B cell (primary cell): ENCODE data around the gene COL19A1. TPM values are rescaled to one million over a fixed set of nuclear protein-coding genes. Genes with fewer than 3 reads are reported as not detected.

ENCODE experiments used
- ATAC-seq: fragments of 200-7000 bp; cut with Tn5 transposase; one replicate; pipeline ENCODE4 v1.10.0; 2021; ENCODE audit warnings: low read depth, mild to moderate bottlenecking, moderate number of reproducible peaks, moderate library complexity
- CTCF ChIA-PET: fragments of 350-600 bp; sonication (Branson Sonifier 250); formaldehyde crosslinking; loops from one replicate; lab custom pipeline; 2021; ENCODE audit warnings: antibody characterized with exemption, inconsistent platforms; lab: Charles Lee
- POLR2A ChIA-PET: fragments of 350-600 bp; sonication (Branson Sonifier 250); formaldehyde crosslinking; loops from one replicate; lab custom pipeline; 2021; ENCODE audit warnings: antibody characterized with exemption; lab: Charles Lee
- DNase-seq: peaks from one replicate; pipeline ENCODE4 v3.0.0; 2013
- H2AFZ ChIP-seq: 2 replicates; pipeline ENCODE4 v1.6.1; 2012; ENCODE audit warnings: mild to moderate bottlenecking, low read depth, low read length; ENCODE audit not compliant: insufficient read depth, poor library complexity, severe bottlenecking
- H3K27ac ChIP-seq, 2 donors: 1 replicate in 1 of 2; 2 replicates in 1 of 2; pipeline ENCODE4 v1.5.1; 2012 to 2013; ENCODE audit warnings: low read length in 2 of 2, mild to moderate bottlenecking in 2 of 2, moderate library complexity in 1 of 2
- H3K27me3 ChIP-seq, 4 experiments: fragments of 200-600 bp in 1 of 4; sonication (generic) in 1 of 4; replicated peaks in 1 of 4; 1 replicate in 2 of 4; 2 replicates in 2 of 4; pipeline versions ENCODE4 v1.6.1 to v1.7.0; 2013 to 2016; ENCODE audit warnings: low read length in 3 of 4, mild to moderate bottlenecking in 2 of 4, mixed read lengths in 1 of 4, moderate library complexity in 1 of 4; ENCODE audit not compliant: insufficient read depth in 4 of 4, control insufficient read depth in 3 of 4; ENCODE audit errors: control extremely low read depth in 1 of 4
- H3K36me3 ChIP-seq, 2 experiments: replicated peaks in 1 of 2; 1 replicate in 1 of 2; 2 replicates in 1 of 2; pipeline versions ENCODE4 v1.6.1 to v1.7.1; 2013; ENCODE audit warnings: low read length in 1 of 2; ENCODE audit not compliant: insufficient read depth in 2 of 2, control insufficient read depth in 1 of 2; ENCODE audit errors: control extremely low read depth in 1 of 2, extremely low read depth in 1 of 2
- H3K4me1 ChIP-seq, 2 donors: fragments of 200-600 bp in 1 of 2; sonication (generic) in 1 of 2; 1 replicate in 1 of 2; 2 replicates in 1 of 2; pipeline versions ENCODE4 v1.5.1 to v1.6.1; 2013 to 2017; ENCODE audit warnings: low read length in 2 of 2; ENCODE audit not compliant: control insufficient read depth in 2 of 2, insufficient read depth in 2 of 2
- H3K4me2 ChIP-seq: replicated peaks from 2 replicates; pipeline ENCODE3; 2012; ENCODE audit warnings: mild to moderate bottlenecking, low read depth, low read length; ENCODE audit not compliant: poor library complexity, severe bottlenecking
- H3K4me3 ChIP-seq, 5 experiments: fragments of 200-600 bp in 1 of 5; sonication (generic) in 1 of 5; 1 replicate in 3 of 5; 2 replicates in 2 of 5; pipeline versions ENCODE4 v1.5.1 to v1.7.0; 2011 to 2016; ENCODE audit warnings: low read length in 4 of 5, mild to moderate bottlenecking in 4 of 5, low read depth in 2 of 5, control low read depth in 1 of 5, moderate library complexity in 1 of 5; ENCODE audit not compliant: insufficient read depth in 1 of 5; ENCODE audit errors: control extremely low read depth in 1 of 5, extremely low read depth in 1 of 5
- H3K79me2 ChIP-seq: fragments of 200-600 bp; sonication (generic); one replicate; pipeline ENCODE4 v1.6.0; 2016; ENCODE audit warnings: low read length; ENCODE audit not compliant: control insufficient read depth, insufficient read depth
- H3K9ac ChIP-seq: fragments of 200-600 bp; sonication (generic); 2 replicates; pipeline ENCODE4 v1.6.1; 2017; ENCODE audit warnings: mild to moderate bottlenecking, low read length, moderate library complexity
- H3K9me3 ChIP-seq, 3 donors: one replicate each; pipeline versions ENCODE4 v1.6.1 to v1.7.1; 2013; ENCODE audit warnings: low read length in 2 of 3; ENCODE audit not compliant: control insufficient read depth in 2 of 3, insufficient read depth in 1 of 3; ENCODE audit errors: control extremely low read depth in 1 of 3
- H4K20me1 ChIP-seq: 2 replicates; pipeline ENCODE4 v1.6.0; 2012; ENCODE audit warnings: mild to moderate bottlenecking, low read length; ENCODE audit not compliant: insufficient read depth, control insufficient read depth, poor library complexity, severe bottlenecking
- H3K27ac Mint-ChIP-seq: one replicate; pipeline ENCODE4 v1.8.0; 2021; ENCODE audit warnings: mixed read lengths
- H3K27me3 Mint-ChIP-seq: one replicate; pipeline ENCODE4 v1.8.0; 2021; ENCODE audit warnings: mixed read lengths
- H3K4me1 Mint-ChIP-seq: one replicate; pipeline ENCODE4 v1.8.0; 2021; ENCODE audit warnings: mixed read lengths
- H3K4me3 Mint-ChIP-seq: one replicate; pipeline ENCODE4 v1.8.0; 2021; ENCODE audit warnings: mixed read lengths
- H3K9me3 Mint-ChIP-seq: one replicate; pipeline ENCODE4 v1.8.0; 2022; ENCODE audit warnings: mixed read lengths; ENCODE audit not compliant: insufficient read depth
- EZH2 ChIP-seq: IDR thresholded peaks from 2 replicates; pipeline ENCODE4 v1.6.1; 2012; ENCODE audit warnings: borderline replicate concordance, low read depth, mild to moderate bottlenecking, moderate library complexity, low read length; ENCODE audit not compliant: insufficient read depth, poor library complexity, severe bottlenecking
- WGBS: methylation state at CpG from one replicate; pipeline ENCODE4 v1.1.5; 2013; ENCODE audit warnings: missing lambda C conversion rate; ENCODE audit not compliant: insufficient coverage; 5-methylcytosine and 5-hydroxymethylcytosine counted together
- intact Hi-C: fragments of 100-400 bp; cut with micrococcal nuclease; formaldehyde crosslinking; loops from one replicate; pipeline ENCODE4 v1.10.0; 2022
- polyA plus RNA-seq: library from polyadenylated mRNA; depleted of rRNA; stranded (reverse); fragments of >200 nt; gene quantifications from 2 replicates; pipeline ENCODE4 v1.2.3, GENCODE V29; 2012
- total RNA-seq, 2 donors: library from RNA; stranded (reverse); fragments of 120-200 nt in 1 of 2; gene quantifications; 1 replicate in 1 of 2; 2 replicates in 1 of 2; pipeline versions ENCODE4 v1.2.3 to v1.2.4, GENCODE V29; 2013 to 2022
- TF ChIP-seq, protein P1 (sequence below): fragments of 200-600 bp; IDR thresholded peaks from one replicate; pipeline ENCODE4 v1.8.0; 2022; ENCODE audit warnings: antibody characterized with exemption, mild to moderate bottlenecking

Gene COL19A1
- total and polyA plus RNA-seq, 2 donors (not counting 1 experiment from before 2014, with no cell fraction given), result 14.6 to 61.4 TPM

DNA sequence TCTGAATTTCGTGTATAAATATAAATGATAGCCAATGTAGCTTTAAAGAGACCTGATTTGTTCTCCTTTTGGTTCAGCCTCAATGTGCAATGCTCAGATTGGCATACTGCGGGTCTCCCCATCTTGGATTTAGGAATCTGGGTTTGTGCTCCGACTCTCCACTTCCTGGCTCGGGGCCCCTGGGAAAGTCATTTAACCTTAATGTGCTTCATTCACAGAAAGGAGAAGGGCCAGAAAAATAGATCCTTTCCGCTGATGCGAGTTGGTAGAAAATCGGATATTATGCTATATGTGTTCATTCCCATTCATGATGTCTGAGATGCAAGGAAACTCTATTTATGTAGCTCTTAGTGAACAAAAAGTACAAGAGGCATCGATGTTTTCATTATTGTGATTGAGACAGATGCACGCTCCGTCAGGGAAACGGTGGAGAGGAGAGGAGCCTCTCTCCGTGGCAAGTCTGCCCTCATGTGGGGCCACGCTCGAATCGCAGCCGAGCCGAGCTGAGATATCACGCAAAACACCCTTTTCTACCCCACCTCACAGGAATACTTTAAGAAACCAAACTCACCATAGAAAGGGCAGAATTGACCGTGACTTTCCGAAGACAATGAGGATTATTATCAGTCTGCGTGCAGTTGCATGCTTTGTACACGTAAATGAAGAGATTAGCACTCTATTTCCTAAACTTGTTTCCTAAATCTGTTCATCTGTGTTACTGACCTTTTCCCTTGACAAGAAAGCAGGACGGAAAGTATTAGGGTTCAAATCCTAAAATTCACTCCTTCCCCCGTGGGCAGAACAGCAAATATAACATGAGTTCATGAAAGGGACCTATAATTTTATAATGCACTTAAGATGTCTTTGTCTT, 300.0 kb downstream of the COL19A1 start:
- DNase-seq (peak; percentile 37), ATAC-seq (peak; percentile 31)
- Histone ChIP-seq H3K27ac (no peak overlapping the region), H3K4me2 (no peak overlapping the region), H3K36me3 (peaks cover 3 to 42% of the 10 kb centered on the region in 2 experiments), H3K9ac (no peak overlapping the region), H3K4me3 (no peak overlapping the region), H4K20me1 (no peaks in the 10 kb centered on the region), H3K9me3 (no peaks in the 10 kb centered on the region), H3K4me1 (no peaks in the 10 kb centered on the region), H2AFZ (no peak overlapping the region), H3K27me3 (no peaks in the 10 kb centered on the region), H3K79me2 (no peaks in the 10 kb centered on the region)
- POLR2A ChIA-PET, result no interaction called here
- H3K4me1 Mint-ChIP-seq, result no peaks in the 10 kb centered on the region
- CTCF ChIA-PET, result interaction anchor here (0.6 to 1.5 kb wide), 6 partner anchors 9 to 446 kb away, joined by 3 to 6 read pairs (median 3); no protein-coding TSS in a partner anchor
- H3K27ac Mint-ChIP-seq, result no peak overlapping the region
- WGBS, result 15% methylated on average over 19 of the region's 24 CpGs
- no peak overlapping the region for H3K4me3 Mint-ChIP-seq
- no peaks in the 10 kb centered on the region for H3K27me3 Mint-ChIP-seq
- H3K9me3 Mint-ChIP-seq, result no peaks in the 10 kb centered on the region
- no peak for TF ChIP-seq EZH2
- TF ChIP-seq, protein P1, sequence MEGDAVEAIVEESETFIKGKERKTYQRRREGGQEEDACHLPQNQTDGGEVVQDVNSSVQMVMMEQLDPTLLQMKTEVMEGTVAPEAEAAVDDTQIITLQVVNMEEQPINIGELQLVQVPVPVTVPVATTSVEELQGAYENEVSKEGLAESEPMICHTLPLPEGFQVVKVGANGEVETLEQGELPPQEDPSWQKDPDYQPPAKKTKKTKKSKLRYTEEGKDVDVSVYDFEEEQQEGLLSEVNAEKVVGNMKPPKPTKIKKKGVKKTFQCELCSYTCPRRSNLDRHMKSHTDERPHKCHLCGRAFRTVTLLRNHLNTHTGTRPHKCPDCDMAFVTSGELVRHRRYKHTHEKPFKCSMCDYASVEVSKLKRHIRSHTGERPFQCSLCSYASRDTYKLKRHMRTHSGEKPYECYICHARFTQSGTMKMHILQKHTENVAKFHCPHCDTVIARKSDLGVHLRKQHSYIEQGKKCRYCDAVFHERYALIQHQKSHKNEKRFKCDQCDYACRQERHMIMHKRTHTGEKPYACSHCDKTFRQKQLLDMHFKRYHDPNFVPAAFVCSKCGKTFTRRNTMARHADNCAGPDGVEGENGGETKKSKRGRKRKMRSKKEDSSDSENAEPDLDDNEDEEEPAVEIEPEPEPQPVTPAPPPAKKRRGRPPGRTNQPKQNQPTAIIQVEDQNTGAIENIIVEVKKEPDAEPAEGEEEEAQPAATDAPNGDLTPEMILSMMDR, result peak; percentile 49
- intact Hi-C loops, result no loop called here
